ENCODE measurements around the gene WDR33.

WDR33 gene

GRCh38 chr2:127733113-127733815, 77.7 kb downstream of the WDR33 start:
- DNase-seq: no peak
- TF ChIP-seq GATA1 (IDR thresholded peaks at IDR 0.05; ENCODE audit: low read depth, low read length): no peak
- no peak for TF ChIP-seq POLR2A (IDR thresholded peaks at IDR 0.05; ENCODE audit: low read length)

- DNase-seq: no peak
- TF ChIP-seq POLR2A (IDR thresholded peaks at IDR 0.05; ENCODE audit: low read length): no peak
- no peak for TF ChIP-seq GATA1 (IDR thresholded peaks at IDR 0.05; ENCODE audit: low read depth, low read length)
Observed at GRCh38 chr2:127726158-127726880, 84.7 kb downstream of the WDR33 start.

GRCh38 chr2:127722807-127723206, 88.2 kb downstream of the WDR33 start:
- TF ChIP-seq POLR2A (IDR thresholded peaks at IDR 0.05; ENCODE audit: low read length) (no peak), GATA1 (IDR thresholded peaks at IDR 0.05; ENCODE audit: low read depth, low read length) (no peak)
- DNase-seq: no peak

DNA sequence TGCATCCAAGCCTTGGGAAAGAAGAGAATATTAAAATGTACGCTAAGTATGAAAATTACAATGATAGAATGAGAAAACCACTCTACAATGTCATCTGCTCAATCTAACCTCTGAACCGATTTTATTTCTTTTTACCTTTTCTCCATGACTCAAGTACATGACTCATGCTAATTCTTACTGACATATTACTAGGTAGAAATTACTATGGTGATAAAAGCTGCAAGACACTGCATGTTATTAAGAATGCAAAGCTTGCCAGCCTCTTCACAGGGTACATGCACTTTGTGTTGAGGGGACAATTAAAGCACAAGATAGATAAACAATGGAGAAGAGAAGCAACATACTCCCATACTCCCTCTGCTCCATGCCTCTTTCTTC, 89.0 kb downstream of the WDR33 start:
- no peak for DNase-seq
- TF ChIP-seq POLR2A (IDR thresholded peaks at IDR 0.05; ENCODE audit: low read length): no peak
- no peak for TF ChIP-seq GATA1 (IDR thresholded peaks at IDR 0.05; ENCODE audit: low read depth, low read length)

DNA sequence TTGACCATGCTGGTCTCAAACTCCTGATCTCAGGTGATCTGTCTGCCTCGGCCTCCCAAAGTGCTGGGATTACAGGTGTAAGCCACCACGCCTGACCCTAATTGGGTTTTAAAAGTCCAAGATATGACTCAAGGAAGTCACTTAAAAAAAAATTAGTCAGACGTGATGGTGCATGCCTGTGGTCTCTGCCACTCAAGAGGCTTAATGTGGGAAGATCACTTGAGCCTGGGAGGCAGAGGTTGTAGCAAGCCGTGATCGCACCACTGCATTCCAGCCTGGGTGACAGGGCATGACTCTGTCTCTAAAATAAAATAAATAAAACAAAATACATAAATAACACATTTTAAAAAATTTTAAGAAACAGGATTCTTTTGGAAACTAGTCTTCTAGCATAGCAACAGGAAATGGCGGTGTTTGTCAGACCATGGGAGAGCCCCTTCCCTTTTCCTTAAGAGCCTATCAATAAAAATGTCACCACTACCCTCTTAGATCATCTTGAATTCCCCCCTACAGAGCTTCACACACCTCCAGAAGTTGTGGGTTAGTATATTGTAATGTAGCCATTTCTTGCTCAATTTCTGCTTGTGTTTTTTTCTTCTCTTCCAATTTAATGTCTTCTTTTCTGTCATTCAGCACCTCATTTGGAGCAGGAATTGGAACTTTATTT, 89.5 kb downstream of the WDR33 start:
- no peak for DNase-seq
- TF ChIP-seq POLR2A (IDR thresholded peaks at IDR 0.05; ENCODE audit: low read length) (no peak), GATA1 (IDR thresholded peaks at IDR 0.05; ENCODE audit: low read depth, low read length) (no peak)

- no peak for TF ChIP-seq GATA1 (IDR thresholded peaks at IDR 0.05; ENCODE audit: low read depth, low read length)
- TF ChIP-seq POLR2A (IDR thresholded peaks at IDR 0.05; ENCODE audit: low read length): no peak
- no peak for DNase-seq
Observed at GRCh38 chr2:127719301-127720218, 91.4 kb downstream of the WDR33 start.

- TF ChIP-seq GATA1 (IDR thresholded peaks at IDR 0.05; ENCODE audit: low read depth, low read length) (no peak), POLR2A (IDR thresholded peaks at IDR 0.05; ENCODE audit: low read length) (no peak)
- DNase-seq: no peak
Observed at GRCh38 chr2:127718271-127718670, 92.7 kb downstream of the WDR33 start.

- TF ChIP-seq GATA1 (IDR thresholded peaks at IDR 0.05; ENCODE audit: low read depth, low read length) (no peak), POLR2A (IDR thresholded peaks at IDR 0.05; ENCODE audit: low read length) (no peak)
Observed at GRCh38 chr2:127715778-127716449, 95.1 kb downstream of the WDR33 start.

DNA sequence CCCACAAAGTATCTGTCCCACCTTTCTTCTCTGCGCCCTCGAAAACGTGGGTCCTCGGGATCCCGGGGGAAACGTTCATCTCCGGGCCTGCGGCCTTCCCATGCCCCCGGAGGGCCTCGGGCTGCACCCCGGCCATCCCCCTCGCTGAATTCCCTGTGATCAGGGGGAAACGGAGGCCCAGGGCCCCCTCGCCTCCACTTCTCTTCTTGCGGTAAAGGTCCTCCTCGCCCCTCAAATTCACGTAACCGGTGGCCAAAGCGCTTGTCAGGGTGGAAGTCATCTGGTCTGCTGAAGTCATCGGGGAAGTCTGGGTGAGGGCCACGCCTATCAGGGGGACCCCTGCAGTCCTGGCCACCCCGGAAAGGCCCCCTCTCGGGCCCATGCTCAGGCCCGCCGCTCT, 97.4 kb downstream of the WDR33 start:
- no peak for DNase-seq
- TF ChIP-seq POLR2A (IDR thresholded peaks at IDR 0.05; ENCODE audit: low read length): no peak
- TF ChIP-seq GATA1 (IDR thresholded peaks at IDR 0.05; ENCODE audit: low read depth, low read length): no peak

More at GRCh38 chr2:127715778-127716449, 95.1 kb downstream of the WDR33 start:
- no peak for DNase-seq

DNA sequence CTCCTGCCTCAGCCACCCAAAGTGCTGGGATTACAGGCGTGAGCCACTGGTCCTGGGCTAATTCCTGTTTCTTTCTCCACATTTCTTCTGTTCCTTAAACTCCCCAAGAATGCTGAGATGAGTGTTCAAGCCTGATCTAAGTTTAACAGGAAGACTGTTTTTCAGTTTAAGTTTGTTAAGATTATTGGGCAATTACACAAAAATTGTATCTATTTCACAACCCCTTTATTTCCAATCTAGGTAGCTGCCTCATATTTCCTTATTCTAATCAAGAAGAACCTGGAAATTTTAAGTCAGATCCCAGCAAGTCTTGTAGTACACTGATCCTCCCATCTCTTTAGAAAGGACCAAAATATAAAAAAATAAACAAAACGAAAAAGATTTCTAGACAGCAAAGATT, 98.0 kb downstream of the WDR33 start:
- TF ChIP-seq POLR2A (IDR thresholded peaks at IDR 0.05; ENCODE audit: low read length): no peak
- TF ChIP-seq GATA1 (IDR thresholded peaks at IDR 0.05; ENCODE audit: low read depth, low read length): no peak
- DNase-seq: no peak

- no peak for TF ChIP-seq POLR2A (IDR thresholded peaks at IDR 0.05; ENCODE audit: low read length)
- no peak for TF ChIP-seq GATA1 (IDR thresholded peaks at IDR 0.05; ENCODE audit: low read depth, low read length)
- DNase-seq: no peak
Observed at GRCh38 chr2:127709336-127709735, 101.6 kb downstream of the WDR33 start.

- DNase-seq: no peak
- TF ChIP-seq GATA1 (IDR thresholded peaks at IDR 0.05; ENCODE audit: low read depth, low read length): no peak
- no peak for TF ChIP-seq POLR2A (IDR thresholded peaks at IDR 0.05; ENCODE audit: low read length)
Observed at GRCh38 chr2:127707890-127708648, 102.9 kb downstream of the WDR33 start.

Measured in erythroblast (primary cell).